ENCODE data around the gene SPATA31D4. TPM values are rescaled to one million over a fixed set of nuclear protein-coding genes. Genes with fewer than 3 reads are reported as not detected.
"Not testable (repeated sequence)": the region's sequence is repeated elsewhere in the genome, so short reads cannot be mapped to it uniquely, and the experiment has no call there.

SPATA31D4 gene
- total and polyA plus RNA-seq, 4 donors, result not detected

GRCh38 chr9:81896070-81896469 lies 32.2 kb upstream of the SPATA31D4 start:
- Histone ChIP-seq H3K9me3 (ENCODE audit: control insufficient read depth, low read length) (no peaks in the 10 kb centered on the region), H3K4me3 (ENCODE audit: low read length in 2 of 2) (no peak overlapping the region), H3K4me1 (ENCODE audit: control insufficient read depth in 1 of 2, insufficient read depth in 2 of 2, low read length in 2 of 2) (no peaks in the 10 kb centered on the region), H3K27me3 (ENCODE audit: control insufficient read depth in 1 of 2, insufficient read depth in 2 of 2, low read length in 1 of 2) (no peaks in the 10 kb centered on the region), H3K27ac (ENCODE audit: low read depth in 1 of 2, low read length in 2 of 2) (no peak overlapping the region), H3K36me3 (ENCODE audit: control insufficient read depth in 1 of 2, insufficient read depth in 2 of 2, low read length in 1 of 2) (no peaks in the 10 kb centered on the region)
- intact Hi-C loops (cut with DNase I), result no loop called here
- ATAC-seq (ENCODE audit: low FRiP score), result no peak
- DNase-seq, result no peak

- Histone ChIP-seq H3K4me1 (ENCODE audit: control insufficient read depth in 1 of 2, insufficient read depth in 2 of 2, low read length in 2 of 2) (peaks cover 0 to 3% of the 10 kb centered on the region in 2 donors), H3K27me3 (ENCODE audit: control insufficient read depth in 1 of 2, insufficient read depth in 2 of 2, low read length in 1 of 2) (no peaks in the 10 kb centered on the region), H3K36me3 (ENCODE audit: control insufficient read depth in 1 of 2, insufficient read depth in 2 of 2, low read length in 1 of 2) (no peaks in the 10 kb centered on the region), H3K4me3 (ENCODE audit: low read length in 2 of 2) (no peak overlapping the region), H3K27ac (ENCODE audit: low read depth in 1 of 2, low read length in 2 of 2) (no peak overlapping the region), H3K9me3 (ENCODE audit: control insufficient read depth, low read length) (no peaks in the 10 kb centered on the region)
- DNase-seq (no peak), ATAC-seq (ENCODE audit: low FRiP score) (no peak)
- WGBS, 2 donors, result 63 to 73% methylated on average over 1 of the region's 1 CpG
- intact Hi-C loops (cut with DNase I), result no loop called here
Measured at GRCh38 chr9:81898851-81899250, 29.4 kb upstream of the SPATA31D4 start.

DNA sequence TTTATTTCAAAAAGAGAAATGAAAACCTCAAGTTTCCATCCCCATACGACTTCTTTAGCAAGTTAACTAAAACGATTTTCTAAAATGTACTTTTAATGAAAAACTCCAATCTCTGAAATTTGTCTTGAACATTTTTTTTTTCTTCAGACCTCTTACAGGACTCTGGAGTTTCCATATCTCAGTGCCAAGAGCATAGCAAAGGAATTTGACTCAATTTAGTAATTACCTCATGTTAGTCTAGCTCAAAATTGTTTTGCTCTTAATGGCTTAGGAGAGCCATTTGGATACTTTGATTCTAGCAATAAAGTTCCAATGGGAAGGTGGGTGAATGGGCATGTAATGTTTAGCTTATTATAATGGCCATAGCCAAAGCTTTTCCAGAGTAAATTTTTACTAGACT lies 26.0 kb upstream of the SPATA31D4 start:
- Histone ChIP-seq H3K27me3 (ENCODE audit: control insufficient read depth in 1 of 2, insufficient read depth in 2 of 2, low read length in 1 of 2) (no peaks in the 10 kb centered on the region), H3K4me3 (ENCODE audit: low read length in 2 of 2) (no peak overlapping the region), H3K27ac (ENCODE audit: low read depth in 1 of 2, low read length in 2 of 2) (peak overlapping the region in 1 of 2 donors; percentile 57), H3K9me3 (ENCODE audit: control insufficient read depth, low read length) (no peaks in the 10 kb centered on the region), H3K4me1 (ENCODE audit: control insufficient read depth in 1 of 2, insufficient read depth in 2 of 2, low read length in 2 of 2) (peaks cover 3 to 4% of the 10 kb centered on the region in 2 donors), H3K36me3 (ENCODE audit: control insufficient read depth in 1 of 2, insufficient read depth in 2 of 2, low read length in 1 of 2) (no peaks in the 10 kb centered on the region)
- ATAC-seq (ENCODE audit: low FRiP score), result peak; percentile 36
- DNase-seq, result no peak
- intact Hi-C loops (cut with DNase I), result no loop called here
- WGBS, 2 donors, result 4 to 8% methylated on average over 2 of the region's 2 CpGs

DNA sequence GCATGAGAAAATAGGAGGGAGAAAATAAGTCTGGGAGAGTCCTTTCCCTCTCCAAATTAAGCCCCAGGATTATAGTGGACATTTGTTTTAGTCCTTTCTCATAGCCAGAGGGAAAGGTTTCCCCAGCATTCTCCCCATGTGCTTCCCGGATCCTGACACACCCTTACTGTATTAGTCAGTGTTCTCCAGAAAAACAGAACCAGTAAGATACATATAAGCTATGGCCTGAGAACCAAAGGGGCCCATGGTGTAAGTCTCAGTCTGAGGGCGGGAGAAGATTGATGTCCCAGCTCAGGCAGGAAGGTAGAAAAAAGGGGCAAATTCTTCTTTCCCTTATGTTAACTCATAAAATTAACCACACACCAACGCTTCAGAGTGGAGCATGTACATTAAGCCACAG lies 25.6 kb upstream of the SPATA31D4 start:
- no peak for ATAC-seq (ENCODE audit: low FRiP score)
- no peak for DNase-seq
- WGBS, 2 donors, result 69 to 76% methylated on average over 3 of the region's 3 CpGs
- H3K36me3 ChIP-seq (ENCODE audit: control insufficient read depth in 1 of 2, insufficient read depth in 2 of 2, low read length in 1 of 2), result no peaks in the 10 kb centered on the region
- peak overlapping the region; percentile 20 to 57 for H3K27ac ChIP-seq (ENCODE audit: low read depth in 1 of 2, low read length in 2 of 2)
- H3K4me3 ChIP-seq (ENCODE audit: low read length in 2 of 2), result no peak overlapping the region
- peaks cover 3 to 4% of the 10 kb centered on the region in 2 donors for H3K4me1 ChIP-seq (ENCODE audit: control insufficient read depth in 1 of 2, insufficient read depth in 2 of 2, low read length in 2 of 2)
- no peaks in the 10 kb centered on the region for H3K9me3 ChIP-seq (ENCODE audit: control insufficient read depth, low read length)
- no peaks in the 10 kb centered on the region for H3K27me3 ChIP-seq (ENCODE audit: control insufficient read depth in 1 of 2, insufficient read depth in 2 of 2, low read length in 1 of 2)
- intact Hi-C loops (cut with DNase I), result no loop called here

DNA sequence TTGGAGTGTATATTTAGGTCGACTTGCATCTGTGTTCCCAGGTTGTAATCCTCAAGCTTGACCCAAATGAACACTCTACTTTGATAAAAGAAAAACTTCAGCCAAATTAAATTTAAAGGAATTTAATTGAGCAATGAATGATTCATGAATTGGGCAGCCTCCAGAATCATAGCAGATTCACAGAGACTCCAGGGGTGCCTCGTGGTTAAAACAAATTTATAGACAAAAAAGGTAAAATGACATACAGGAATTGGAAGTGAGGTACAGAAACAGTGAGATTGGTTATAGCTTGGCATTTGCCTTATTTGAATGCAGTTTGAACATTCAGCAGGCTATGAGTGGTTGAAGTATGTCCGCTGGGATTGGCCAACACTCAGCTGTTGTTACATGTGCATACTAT lies 21.6 kb upstream of the SPATA31D4 start:
- no peak overlapping the region for H3K4me3 ChIP-seq (ENCODE audit: low read length in 2 of 2)
- intact Hi-C loops (cut with DNase I), result no loop called here
- no peaks in the 10 kb centered on the region for H3K9me3 ChIP-seq (ENCODE audit: control insufficient read depth, low read length)
- ATAC-seq (ENCODE audit: low FRiP score) (no peak), DNase-seq (no peak)
- no peaks in the 10 kb centered on the region for H3K36me3 ChIP-seq (ENCODE audit: control insufficient read depth in 1 of 2, insufficient read depth in 2 of 2, low read length in 1 of 2)
- no peaks in the 10 kb centered on the region for H3K27me3 ChIP-seq (ENCODE audit: control insufficient read depth in 1 of 2, insufficient read depth in 2 of 2, low read length in 1 of 2)
- peaks cover 2 to 4% of the 10 kb centered on the region in 2 donors for H3K4me1 ChIP-seq (ENCODE audit: control insufficient read depth in 1 of 2, insufficient read depth in 2 of 2, low read length in 2 of 2)
- H3K27ac ChIP-seq (ENCODE audit: low read depth in 1 of 2, low read length in 2 of 2), result no peak overlapping the region
- 45 to 47% methylated on average over 3 of the region's 3 CpGs for WGBS, 2 donors

GRCh38 chr9:81912135-81912534 lies 16.1 kb upstream of the SPATA31D4 start:
- ATAC-seq (ENCODE audit: low FRiP score) (no peak), DNase-seq (no peak)
- Histone ChIP-seq H3K36me3 (ENCODE audit: control insufficient read depth in 1 of 2, insufficient read depth in 2 of 2, low read length in 1 of 2) (no peaks in the 10 kb centered on the region), H3K27me3 (ENCODE audit: control insufficient read depth in 1 of 2, insufficient read depth in 2 of 2, low read length in 1 of 2) (no peaks in the 10 kb centered on the region), H3K9me3 (ENCODE audit: control insufficient read depth, low read length) (no peaks in the 10 kb centered on the region), H3K27ac (ENCODE audit: low read depth in 1 of 2, low read length in 2 of 2) (no peak overlapping the region), H3K4me1 (ENCODE audit: control insufficient read depth in 1 of 2, insufficient read depth in 2 of 2, low read length in 2 of 2) (no peaks in the 10 kb centered on the region), H3K4me3 (ENCODE audit: low read length in 2 of 2) (no peak overlapping the region)
- WGBS, 2 donors, result 95 to 96% methylated on average over 6 of the region's 6 CpGs
- intact Hi-C loops (cut with DNase I), result no loop called here

- ATAC-seq (ENCODE audit: low FRiP score), result no peak
Measured at GRCh38 chr9:81915801-81916505, 12.3 kb upstream of the SPATA31D4 start.

DNA sequence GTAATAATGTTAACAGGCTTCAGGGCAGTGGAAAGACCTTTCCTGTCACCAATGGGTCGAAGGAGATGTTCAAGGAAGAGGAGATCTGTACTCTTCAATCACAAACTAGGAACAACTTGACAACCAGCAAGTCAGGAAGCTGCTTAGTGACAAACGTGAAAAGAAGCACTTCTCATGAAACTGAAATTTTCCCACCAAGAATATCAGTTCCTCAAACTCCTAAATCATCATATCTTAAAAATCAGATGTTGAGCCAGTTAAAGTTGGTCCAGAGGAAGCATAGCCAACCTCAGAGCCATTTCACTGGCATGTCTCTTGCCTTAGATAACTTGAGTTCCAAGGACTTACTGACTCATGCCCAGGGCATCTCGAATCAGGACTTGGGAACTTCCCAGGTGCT lies 9.7 kb upstream of the SPATA31D4 start:
- DNase-seq; intact Hi-C loops (cut with DNase I); H3K27ac ChIP-seq (ENCODE audit: low read depth in 1 of 2, low read length in 2 of 2); H3K36me3 ChIP-seq (ENCODE audit: control insufficient read depth in 1 of 2, insufficient read depth in 2 of 2, low read length in 1 of 2); H3K27me3 ChIP-seq (ENCODE audit: control insufficient read depth in 1 of 2, insufficient read depth in 2 of 2, low read length in 1 of 2); H3K4me3 ChIP-seq (ENCODE audit: low read length in 2 of 2); H3K9me3 ChIP-seq (ENCODE audit: control insufficient read depth, low read length); ATAC-seq (ENCODE audit: low FRiP score); H3K4me1 ChIP-seq (ENCODE audit: control insufficient read depth in 1 of 2, insufficient read depth in 2 of 2, low read length in 2 of 2): not testable (repeated sequence)
- WGBS, 2 donors, result 0 to 29% methylated on average over 1 of the region's 3 CpGs

More at GRCh38 chr9:81915801-81916505, 12.3 kb upstream of the SPATA31D4 start:
- DNase-seq, result no peak
- Histone ChIP-seq H3K36me3 (ENCODE audit: control insufficient read depth in 1 of 2, insufficient read depth in 2 of 2, low read length in 1 of 2) (no peaks in the 10 kb centered on the region), H3K27me3 (ENCODE audit: control insufficient read depth in 1 of 2, insufficient read depth in 2 of 2, low read length in 1 of 2) (no peaks in the 10 kb centered on the region), H3K27ac (ENCODE audit: low read depth in 1 of 2, low read length in 2 of 2) (no peak overlapping the region), H3K9me3 (ENCODE audit: control insufficient read depth, low read length) (no peaks in the 10 kb centered on the region), H3K4me1 (ENCODE audit: control insufficient read depth in 1 of 2, insufficient read depth in 2 of 2, low read length in 2 of 2) (no peaks in the 10 kb centered on the region), H3K4me3 (ENCODE audit: low read length in 2 of 2) (no peak overlapping the region)
- intact Hi-C loops (cut with DNase I), result no loop called here
- 76 to 77% methylated on average over 5 of the region's 5 CpGs for WGBS, 2 donors

GRCh38 chr9:81930147-81930546 lies 1.9 kb downstream of the SPATA31D4 start:
- H3K4me3 ChIP-seq (ENCODE audit: low read length in 2 of 2); DNase-seq; intact Hi-C loops (cut with DNase I); H3K36me3 ChIP-seq (ENCODE audit: control insufficient read depth in 1 of 2, insufficient read depth in 2 of 2, low read length in 1 of 2); ATAC-seq (ENCODE audit: low FRiP score); H3K27me3 ChIP-seq (ENCODE audit: control insufficient read depth in 1 of 2, insufficient read depth in 2 of 2, low read length in 1 of 2); H3K9me3 ChIP-seq (ENCODE audit: control insufficient read depth, low read length); H3K27ac ChIP-seq (ENCODE audit: low read depth in 1 of 2, low read length in 2 of 2); H3K4me1 ChIP-seq (ENCODE audit: control insufficient read depth in 1 of 2, insufficient read depth in 2 of 2, low read length in 2 of 2): not testable (repeated sequence)
- no CpG with 5 or more reads among the region's 6 CpGs for WGBS, 2 donors

All from aorta (tissue), 5 donors.